NCI-H128 (cell line): Measurements from ENCODE around the gene MED13.

Experiments used
- DNase-seq: peaks from one replicate; lab custom pipeline; 2025; ENCODE audit not compliant: unreplicated experiment; lab: John Stamatoyannopoulos, UW

MED13 gene, protein sequence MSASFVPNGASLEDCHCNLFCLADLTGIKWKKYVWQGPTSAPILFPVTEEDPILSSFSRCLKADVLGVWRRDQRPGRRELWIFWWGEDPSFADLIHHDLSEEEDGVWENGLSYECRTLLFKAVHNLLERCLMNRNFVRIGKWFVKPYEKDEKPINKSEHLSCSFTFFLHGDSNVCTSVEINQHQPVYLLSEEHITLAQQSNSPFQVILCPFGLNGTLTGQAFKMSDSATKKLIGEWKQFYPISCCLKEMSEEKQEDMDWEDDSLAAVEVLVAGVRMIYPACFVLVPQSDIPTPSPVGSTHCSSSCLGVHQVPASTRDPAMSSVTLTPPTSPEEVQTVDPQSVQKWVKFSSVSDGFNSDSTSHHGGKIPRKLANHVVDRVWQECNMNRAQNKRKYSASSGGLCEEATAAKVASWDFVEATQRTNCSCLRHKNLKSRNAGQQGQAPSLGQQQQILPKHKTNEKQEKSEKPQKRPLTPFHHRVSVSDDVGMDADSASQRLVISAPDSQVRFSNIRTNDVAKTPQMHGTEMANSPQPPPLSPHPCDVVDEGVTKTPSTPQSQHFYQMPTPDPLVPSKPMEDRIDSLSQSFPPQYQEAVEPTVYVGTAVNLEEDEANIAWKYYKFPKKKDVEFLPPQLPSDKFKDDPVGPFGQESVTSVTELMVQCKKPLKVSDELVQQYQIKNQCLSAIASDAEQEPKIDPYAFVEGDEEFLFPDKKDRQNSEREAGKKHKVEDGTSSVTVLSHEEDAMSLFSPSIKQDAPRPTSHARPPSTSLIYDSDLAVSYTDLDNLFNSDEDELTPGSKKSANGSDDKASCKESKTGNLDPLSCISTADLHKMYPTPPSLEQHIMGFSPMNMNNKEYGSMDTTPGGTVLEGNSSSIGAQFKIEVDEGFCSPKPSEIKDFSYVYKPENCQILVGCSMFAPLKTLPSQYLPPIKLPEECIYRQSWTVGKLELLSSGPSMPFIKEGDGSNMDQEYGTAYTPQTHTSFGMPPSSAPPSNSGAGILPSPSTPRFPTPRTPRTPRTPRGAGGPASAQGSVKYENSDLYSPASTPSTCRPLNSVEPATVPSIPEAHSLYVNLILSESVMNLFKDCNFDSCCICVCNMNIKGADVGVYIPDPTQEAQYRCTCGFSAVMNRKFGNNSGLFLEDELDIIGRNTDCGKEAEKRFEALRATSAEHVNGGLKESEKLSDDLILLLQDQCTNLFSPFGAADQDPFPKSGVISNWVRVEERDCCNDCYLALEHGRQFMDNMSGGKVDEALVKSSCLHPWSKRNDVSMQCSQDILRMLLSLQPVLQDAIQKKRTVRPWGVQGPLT (N-terminal part only)

DNA sequence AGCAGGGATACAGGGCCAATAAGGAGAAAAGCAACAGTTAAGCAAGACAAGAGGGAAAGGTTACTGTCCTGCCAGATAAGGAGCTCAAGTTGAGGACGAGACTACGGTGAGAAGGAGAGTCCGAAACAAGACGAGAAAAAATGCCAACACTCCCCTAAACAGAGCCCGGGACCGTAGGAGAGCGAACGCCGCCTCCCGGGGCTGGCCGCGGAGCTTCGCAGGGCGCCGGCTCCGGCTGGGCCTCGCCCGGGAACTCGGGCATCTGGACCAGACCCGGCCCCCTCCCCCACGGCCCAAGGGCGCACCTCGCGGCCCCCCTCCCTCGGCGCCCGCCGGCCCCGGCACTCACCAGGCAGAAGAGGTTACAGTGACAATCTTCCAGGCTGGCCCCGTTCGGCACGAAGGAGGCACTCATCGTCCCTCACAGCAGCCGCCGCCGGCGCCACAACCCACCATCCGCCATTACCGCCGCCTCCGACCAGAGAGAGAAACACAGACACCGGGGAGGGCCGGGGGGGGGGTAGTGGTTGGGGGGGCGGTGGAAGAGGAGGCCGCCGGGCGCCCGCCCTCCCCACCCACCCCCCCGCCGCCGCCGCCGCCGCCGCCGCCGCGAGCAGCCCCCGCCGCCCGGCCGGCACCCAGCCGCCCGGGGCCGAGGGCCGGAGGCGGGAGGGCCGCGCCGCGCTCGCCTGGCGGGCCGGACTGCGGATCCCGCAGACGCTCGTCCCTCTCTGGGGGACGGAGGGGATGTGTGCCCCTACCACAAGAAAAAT is at the start of gene MED13:
Gene MED13, minus strand, starts transcription at position 488 of the 773 bp plus-strand sequence. Its CDS starts 73 bp downstream, at position 415.
- no peak for DNase-seq

DNA sequence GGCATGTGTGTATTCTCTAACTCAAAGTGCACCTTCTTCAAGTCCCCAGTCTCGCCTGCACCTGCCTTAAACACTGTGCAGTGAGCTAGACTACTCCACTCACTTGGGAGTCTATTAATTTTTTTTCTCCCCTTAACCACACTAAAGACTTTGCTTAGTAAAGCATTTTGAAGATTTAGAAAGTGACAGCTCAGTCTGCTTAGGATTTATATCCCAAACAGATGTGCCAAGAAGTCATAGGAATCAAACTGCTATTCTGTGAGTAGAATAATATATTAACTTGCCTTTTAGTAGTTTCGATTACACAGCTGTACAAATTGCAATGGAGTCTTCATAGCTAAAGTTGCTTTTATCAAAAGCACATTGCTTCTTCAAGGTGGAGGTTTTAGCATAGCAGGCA is 47.2 kb upstream of the MED13 start:
- DNase-seq: no peak

DNA sequence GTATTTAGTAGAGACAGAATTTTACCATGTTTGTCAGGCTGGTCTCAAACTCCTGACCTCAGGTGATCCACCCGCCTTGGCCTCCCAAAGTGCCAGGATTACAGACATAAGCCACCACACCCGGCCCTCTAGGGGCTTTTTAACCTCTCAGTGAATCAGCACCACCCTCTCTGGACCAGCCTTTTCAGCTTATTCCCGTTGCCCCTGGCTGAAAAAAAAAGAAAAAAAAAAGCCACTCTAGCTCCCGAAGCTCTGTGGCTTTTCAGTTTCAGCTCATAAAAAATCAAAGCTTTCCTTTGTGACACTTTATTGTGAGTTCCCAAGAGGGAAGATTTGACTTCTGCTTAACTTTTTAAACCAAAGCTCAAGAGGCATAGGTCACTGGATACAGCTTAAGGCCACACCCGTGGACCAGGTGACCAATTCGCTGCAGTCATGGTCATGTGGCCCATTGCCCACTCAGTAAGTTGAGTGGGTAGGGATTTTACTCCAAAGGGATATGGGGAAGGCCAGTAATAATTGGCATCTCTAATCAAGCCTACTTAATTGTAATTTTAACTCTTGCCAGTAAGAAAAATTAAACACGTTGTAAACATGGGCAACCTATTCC is 46.6 kb upstream of the MED13 start:
- DNase-seq: no peak

DNA sequence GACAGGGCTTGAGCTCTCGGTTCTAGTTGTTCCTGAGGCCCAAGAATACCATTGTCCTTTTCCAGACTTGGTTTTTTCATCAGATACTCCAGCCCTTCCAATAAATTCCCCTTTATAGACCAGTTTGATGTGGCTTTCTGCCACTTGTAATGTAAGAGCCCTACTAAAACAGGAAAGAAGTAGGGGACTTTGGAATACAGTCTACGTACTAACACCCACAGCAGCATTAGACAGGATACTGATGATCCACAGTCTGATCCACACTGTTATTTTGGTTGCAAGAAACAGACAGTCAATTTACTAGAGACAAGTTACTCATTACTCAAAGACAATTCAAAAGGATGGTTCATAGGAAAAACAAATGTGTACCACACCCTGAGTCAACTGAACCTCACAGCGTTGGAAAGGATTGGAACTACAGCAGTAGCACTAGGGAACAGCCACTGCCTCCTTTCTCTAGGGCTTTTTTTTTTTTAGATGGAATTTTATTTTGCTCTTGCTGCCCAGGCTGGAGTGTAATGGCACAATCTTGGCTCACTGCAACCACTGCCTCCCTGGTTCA is 45.9 kb upstream of the MED13 start:
- no peak for DNase-seq

DNA sequence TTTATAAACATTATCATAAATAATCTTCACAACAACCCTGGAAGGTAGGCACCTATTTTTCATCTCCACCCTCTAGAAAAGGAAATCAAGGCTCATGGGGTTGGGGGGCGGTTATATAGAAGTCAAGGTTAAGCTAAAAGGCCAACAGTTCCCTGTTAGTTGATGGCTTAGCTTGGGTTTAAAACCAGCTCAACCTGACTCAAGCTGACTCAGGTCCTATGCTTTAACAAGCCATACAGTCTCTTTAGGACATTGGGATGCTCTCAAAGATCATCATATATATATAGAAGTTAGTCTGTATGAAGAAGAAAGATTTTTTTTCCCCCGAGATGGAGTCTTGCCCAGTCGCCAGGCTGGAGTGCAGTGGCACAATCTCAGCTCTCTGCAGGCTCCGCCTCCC is 44.8 kb upstream of the MED13 start:
- no peak for DNase-seq

DNA sequence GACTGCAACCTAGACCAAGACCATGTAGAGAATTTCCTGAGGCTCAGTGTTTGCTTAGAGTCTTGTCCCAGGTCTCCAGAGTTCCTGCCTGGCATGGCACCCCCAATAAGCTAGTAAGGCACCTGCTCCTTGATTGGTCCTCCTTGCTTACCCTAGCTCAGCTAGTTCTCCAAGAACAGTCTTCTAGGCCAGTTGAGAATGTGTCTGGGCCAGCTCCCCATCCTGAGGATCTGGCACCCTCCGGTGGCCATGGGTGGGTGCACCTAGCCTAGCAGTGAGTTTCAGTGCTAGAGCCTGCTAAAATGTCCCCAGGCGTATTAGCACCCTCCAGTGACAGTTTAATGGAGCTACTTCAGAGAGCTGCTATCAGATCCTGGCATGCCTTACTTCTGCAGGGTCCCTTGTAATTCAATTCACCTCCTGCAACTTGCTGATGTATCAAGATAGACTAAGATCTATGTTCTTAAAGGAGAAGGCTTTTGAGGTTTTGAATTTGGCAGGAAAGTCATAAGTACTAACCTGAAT is 44.4 kb upstream of the MED13 start:
- DNase-seq: no peak

DNA sequence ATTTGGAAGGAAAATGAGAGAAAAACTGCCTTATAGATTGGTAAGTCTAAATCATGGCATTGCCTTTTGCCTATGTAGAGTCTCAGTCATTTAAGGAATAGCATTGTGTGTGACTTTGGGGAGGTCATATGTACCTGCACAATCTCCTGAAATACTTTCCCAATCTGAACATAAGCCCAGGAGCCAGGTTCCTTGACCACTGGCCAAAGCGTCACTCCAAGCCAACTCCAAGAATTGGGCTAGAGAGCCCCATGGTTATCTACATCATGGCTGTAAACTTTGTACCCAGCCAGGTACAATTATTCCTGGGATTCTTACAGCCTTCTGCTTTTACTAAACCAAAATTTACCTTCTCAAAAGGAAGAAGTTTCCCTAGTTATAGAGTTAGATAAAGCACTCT is 40.8 kb upstream of the MED13 start:
- no peak for DNase-seq

DNA sequence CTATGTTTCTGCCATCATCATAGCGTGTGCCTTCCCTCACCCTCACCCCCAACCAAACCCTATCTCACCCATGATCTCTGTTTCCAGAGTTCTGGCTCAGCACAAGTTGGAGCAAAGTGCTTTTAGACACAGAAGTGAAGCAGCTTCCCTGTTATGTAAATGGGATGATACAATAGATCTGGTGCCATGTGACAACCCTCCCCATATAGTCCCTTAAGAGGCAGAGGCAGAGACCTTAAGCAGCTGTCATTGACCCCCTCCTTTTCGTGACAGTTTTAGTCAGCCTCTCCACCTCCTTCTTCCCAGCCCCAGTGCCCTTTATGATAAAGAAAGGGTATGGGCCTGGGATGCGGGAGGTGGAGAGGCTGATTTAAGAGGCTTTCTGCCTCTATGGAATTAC is 40.3 kb upstream of the MED13 start:
- no peak for DNase-seq

DNA sequence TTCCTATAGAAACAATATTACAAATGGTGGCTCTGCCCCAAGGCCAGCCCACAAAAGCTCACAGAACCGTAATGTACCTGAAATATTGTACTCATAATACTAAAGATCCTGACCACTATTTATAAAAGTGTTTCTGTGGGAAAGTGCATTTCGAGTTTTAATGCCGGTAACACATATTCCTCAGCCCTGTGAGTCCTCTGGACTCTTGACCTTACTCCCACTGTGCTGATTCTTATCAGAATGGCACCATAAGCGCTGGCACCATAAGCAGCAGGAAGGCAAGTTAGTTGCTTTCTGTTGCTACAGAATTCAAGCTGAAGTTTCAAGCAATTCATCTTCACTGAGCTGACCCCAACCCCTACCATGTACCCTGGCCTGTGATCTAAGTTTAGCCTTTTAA is 36.4 kb upstream of the MED13 start:
- no peak for DNase-seq

DNA sequence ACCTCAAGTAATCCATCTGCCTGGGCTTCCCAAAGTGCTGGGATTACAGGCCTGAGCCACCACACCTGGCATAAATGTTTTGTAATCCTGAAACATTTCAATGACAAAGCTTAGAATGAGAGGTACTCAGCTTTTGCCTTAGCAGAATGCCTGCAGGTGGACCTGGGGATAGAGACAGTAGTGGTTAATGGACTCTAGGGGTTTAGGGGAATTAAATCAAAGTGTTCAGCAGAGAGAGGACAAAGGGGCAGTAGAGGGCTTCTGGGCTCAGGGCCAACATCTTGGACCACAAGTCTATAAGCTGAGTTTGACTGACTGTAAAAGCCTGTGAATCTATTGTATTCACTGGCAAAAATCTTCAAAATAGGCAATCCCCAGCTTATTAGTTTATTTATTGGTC is 36.0 kb upstream of the MED13 start:
- no peak for DNase-seq

DNA sequence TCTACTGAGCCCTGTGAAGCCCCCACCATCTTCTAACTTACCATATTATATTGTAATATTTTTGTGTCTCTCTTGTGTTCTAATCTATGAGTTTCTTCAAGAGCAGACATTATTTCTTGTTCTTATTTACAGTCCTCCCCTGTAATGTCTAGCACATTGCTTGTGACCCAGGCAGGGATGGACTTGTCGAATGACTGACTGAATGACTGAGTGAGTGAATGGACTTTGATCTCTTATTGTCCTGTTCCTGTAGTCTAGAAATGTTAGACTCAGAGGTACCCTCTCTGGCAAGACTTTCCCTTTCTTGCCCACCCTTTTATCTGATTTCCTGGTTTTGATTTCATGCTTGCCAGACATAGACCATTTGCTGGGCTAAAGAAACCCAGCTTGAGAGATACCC is 35.0 kb upstream of the MED13 start:
- DNase-seq: no peak

DNA sequence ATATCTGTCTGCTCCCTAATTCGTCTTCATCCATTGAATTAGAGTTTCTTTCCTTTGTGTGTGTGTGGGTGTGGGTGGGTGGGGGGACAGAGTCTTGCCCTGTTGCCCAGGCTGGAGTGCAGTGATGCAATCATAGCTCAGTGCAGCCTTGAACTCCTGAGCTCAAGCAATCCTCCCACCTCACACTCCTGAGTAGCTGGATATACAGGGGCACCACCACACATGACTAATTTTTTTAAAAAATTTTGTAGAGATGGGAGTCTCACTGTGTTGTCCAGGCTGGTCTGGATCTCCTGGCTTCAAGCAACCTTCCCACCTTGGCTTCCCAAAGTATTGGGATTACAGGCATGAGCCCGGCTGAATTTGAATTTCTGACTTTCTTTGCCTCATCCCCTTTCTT is 34.5 kb upstream of the MED13 start:
- no peak for DNase-seq

DNA sequence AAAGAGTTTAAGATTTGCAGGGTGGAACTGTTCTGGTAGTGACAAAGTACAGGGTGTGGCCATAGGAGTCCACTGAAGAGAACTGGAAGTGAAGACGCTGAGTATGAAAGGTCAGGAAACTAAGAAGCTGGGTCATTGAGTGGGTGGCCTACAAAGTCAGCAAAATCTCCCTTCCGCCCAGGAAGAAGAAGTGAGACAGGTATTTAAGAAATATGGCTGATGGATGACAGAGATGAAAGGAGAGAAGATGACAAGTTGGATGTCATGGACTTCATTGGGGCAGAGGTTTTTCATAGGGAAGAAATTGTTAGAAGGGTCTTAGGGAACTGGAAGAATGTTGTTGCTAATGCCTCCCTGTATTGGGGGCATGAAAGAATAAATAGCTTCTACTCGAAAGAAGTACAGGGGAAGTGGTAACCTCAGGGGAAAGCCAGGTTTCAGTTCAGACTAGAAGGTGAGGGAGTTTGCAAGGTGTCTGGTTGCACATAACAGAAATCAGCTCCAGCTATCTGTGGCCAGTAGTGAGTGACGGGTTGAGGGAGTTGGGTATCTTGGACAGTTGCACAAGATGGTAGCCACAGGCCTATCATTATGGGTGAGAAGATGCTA is 33.6 kb upstream of the MED13 start:
- no peak for DNase-seq

DNA sequence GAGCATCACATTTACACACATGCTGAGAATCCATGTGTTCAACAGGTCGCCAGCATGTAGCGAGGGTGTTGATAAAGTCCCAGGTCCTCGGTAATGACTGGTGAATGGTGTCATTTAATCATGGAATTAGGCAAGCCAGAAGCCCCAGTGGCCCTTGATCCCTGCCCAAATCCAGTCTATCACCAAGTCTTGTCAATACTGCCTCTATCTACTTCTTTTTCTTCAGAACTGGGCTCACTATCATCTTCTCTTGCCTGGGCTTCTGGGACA is 31.3 kb upstream of the MED13 start:
- DNase-seq: no peak

DNA sequence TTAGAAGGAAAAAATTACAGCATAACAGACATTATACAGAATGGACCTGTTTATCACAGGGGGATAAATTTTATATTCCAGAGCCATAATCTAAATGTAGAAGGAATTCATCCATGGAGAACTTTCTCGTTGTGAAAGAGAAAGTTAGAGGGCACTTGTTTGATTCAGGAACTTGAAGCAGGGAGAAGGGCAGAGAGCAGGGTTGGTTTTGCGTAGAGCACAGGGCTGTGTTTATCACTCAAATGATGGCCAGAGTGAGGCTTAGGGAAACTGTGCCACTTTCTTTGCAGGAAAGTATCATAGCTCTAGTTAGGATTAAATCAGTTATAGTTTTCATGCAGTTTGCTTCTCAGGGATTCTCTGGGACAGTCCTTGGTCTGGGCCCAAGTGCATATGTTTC is 29.1 kb upstream of the MED13 start:
- DNase-seq: no peak

DNA sequence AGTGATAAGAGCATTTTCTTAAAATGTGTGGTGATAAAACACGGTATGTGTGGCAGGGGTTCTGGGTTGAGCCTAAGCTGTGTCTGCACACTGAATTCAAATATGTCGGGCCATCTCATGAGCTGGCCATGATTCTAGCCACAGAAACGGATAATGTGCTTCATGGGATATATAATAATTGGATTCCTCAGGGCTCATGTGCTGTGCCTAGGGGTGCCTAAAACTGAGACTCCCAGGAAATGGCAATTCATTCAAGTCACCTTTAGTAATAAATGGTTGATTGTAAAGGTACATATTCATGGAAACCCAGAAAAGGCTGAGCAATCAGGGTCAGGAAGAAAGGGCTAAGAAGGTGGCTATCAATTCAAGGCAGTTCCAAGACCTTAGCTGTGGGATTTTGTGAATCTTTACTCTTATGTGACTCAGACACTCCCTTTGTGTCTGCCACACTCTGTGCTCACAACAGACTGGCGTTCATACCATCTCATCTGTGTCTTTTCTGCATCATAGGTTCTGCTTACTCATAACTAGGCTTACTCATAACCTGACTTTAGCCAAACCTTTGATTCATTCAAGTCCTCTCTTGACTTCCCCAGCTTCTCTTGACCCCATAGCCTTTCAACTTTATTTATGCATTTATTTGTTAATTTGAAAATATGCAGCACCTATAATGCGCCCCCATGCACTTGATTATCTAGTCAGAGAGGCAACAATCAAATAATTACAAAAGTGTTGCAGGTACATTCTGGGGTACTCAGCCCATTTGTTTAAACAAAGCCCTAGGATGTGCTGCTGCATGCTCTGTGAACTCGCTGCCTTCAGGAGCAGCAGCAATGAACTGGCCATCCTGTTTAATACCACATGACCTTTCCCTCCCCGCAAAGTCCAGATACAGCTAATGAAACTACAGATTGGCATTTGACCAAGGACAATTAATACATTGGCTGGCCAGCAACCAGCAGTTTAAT is 28.4 kb upstream of the MED13 start:
- DNase-seq: no peak

DNA sequence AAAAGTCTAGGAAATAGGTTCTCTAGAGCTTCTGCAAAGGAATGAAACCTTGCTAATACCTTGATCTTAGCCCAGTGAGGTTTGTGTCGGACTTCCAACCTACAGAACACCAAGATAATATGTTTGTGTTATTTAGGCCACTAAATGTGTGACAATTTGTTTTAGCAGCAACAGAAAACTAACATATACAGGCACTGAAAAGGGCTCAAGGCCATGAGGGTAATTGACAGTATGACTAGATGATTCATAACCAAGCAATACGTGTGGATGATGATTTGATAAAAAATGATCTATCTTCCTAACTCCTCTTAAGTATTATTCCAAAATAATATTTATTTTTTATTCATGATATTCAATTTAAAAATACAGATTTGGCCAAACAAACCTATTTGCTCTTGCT is 27.7 kb upstream of the MED13 start:
- no peak for DNase-seq

DNA sequence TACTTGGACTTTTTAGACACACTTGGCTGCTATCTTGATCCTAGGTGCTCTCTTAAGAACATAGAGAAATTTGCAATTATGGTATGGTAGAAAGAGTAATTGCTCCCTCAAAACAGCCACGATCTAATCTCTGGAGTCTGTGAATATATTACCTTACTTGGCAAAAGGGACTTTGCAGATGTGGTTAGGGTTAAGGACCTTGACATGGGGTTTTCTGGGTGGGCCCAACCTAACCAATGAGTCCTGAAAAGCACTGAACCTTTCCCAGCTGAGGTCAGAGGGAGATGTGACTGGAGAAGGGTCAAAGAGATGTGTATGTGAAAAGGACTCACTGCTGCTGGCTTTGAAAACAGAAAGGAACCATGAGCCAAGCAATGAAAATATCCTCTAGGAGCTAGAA is 26.7 kb upstream of the MED13 start:
- no peak for DNase-seq
